Thoracic aorta (tissue), 2 donors: ENCODE results near the gene DDX47. TPM values are rescaled to one million over a fixed set of nuclear protein-coding genes. Genes with fewer than 3 reads are reported as not detected.
"Not testable (repeated sequence)": the region's sequence is repeated elsewhere in the genome, so short reads cannot be mapped to it uniquely, and the experiment has no call there.

Source experiments
- ATAC-seq: fragments of 150-250 bp; one replicate; pipeline ENCODE4 v1.8.0; 2017; ENCODE audit warnings: low read depth; ENCODE audit not compliant: insufficient number of reproducible peaks, low FRiP score
- DNase-seq: peaks from one replicate; pipeline ENCODE4 v3.0.0-alpha.2; 2020; ENCODE audit warnings: low spot score
- H3K27ac ChIP-seq, 2 donors: fragments of 200-600 bp; sonication (generic); 1 replicate in 1 of 2; 2 replicates in 1 of 2; pipeline ENCODE4 v1.5.1; 2016; ENCODE audit warnings: mild to moderate bottlenecking in 2 of 2, moderate library complexity in 2 of 2
- H3K27me3 ChIP-seq: fragments of 200-600 bp; sonication (generic); replicated peaks from 2 replicates; pipeline ENCODE4 v1.6.0; 2016; ENCODE audit warnings: mild to moderate bottlenecking; ENCODE audit not compliant: insufficient read depth
- H3K36me3 ChIP-seq: fragments of 200-600 bp; sonication (generic); one replicate; pipeline ENCODE4 v1.5.1; 2016
- H3K4me1 ChIP-seq, 2 donors: fragments of 200-600 bp; sonication (generic); 1 replicate in 1 of 2; 2 replicates in 1 of 2; pipeline versions ENCODE4 v1.5.1 to v1.6.0; 2016; ENCODE audit warnings: low read depth in 2 of 2, mild to moderate bottlenecking in 1 of 2; ENCODE audit not compliant: control insufficient read depth in 1 of 2
- H3K4me3 ChIP-seq: fragments of 200-600 bp; sonication (generic); 2 replicates; pipeline ENCODE4 v1.5.1; 2016; ENCODE audit warnings: mild to moderate bottlenecking
- H3K9me3 ChIP-seq: fragments of 200-600 bp; sonication (generic); 2 replicates; pipeline ENCODE4 v1.5.1; 2016
- total RNA-seq, 2 donors: library from RNA; depleted of rRNA; stranded (reverse); fragments of >200 nt; gene quantifications; one replicate each; pipeline versions ENCODE4 v1.1.0 to v1.2.3, GENCODE V29; 2016
- TF ChIP-seq, protein P1 (sequence below): fragments of 200-600 bp; sonication (generic); IDR thresholded peaks from one replicate; pipeline ENCODE4 v1.5.1; 2019; ENCODE audit warnings: antibody characterized with exemption

The DDX47 gene
- total RNA-seq, 2 donors from 2014 or later, result 43.5 to 51.1 TPM

DNA sequence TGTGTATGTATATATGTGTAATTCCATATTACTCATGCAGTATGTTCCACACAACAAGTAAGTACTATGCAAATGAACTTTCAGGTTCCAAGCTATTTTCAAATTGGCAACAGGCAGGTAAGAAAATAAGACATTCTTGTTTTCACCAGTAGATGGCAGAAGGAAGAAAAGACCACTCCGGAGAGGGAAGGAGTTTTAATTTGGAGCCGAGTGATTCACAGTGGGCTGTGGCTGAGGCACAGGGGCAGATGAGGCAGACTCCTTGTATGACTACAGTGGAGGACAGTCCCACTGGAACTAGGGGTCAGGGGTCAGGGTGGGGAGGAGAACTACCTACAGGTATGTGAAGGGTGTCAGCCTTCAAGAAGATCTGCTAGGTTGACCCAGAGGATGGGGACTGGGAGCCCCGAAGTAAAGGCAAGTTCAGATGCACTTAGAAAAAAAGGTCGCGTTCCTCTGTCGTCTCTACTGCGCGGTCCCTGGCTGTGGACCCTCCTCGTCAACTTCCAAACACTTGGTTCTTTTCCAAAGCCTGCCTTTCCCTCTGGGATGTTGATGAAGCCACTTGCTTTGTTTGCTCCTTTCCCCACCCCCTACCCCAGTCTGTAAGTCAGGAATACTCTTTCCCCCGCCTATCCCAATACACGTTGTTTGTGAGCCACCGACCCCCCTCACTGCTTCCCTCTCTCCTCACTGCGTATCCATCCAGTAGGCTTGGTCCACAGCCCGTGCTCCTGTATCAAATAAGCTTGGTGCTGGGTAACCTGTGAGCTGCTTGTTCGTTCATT is 24.1 kb downstream of the DDX47 start:
- peak; percentile 69 for ATAC-seq
- TF ChIP-seq, protein P1, sequence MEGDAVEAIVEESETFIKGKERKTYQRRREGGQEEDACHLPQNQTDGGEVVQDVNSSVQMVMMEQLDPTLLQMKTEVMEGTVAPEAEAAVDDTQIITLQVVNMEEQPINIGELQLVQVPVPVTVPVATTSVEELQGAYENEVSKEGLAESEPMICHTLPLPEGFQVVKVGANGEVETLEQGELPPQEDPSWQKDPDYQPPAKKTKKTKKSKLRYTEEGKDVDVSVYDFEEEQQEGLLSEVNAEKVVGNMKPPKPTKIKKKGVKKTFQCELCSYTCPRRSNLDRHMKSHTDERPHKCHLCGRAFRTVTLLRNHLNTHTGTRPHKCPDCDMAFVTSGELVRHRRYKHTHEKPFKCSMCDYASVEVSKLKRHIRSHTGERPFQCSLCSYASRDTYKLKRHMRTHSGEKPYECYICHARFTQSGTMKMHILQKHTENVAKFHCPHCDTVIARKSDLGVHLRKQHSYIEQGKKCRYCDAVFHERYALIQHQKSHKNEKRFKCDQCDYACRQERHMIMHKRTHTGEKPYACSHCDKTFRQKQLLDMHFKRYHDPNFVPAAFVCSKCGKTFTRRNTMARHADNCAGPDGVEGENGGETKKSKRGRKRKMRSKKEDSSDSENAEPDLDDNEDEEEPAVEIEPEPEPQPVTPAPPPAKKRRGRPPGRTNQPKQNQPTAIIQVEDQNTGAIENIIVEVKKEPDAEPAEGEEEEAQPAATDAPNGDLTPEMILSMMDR, result peak; percentile 64
- peak; percentile 25 for DNase-seq

DNA sequence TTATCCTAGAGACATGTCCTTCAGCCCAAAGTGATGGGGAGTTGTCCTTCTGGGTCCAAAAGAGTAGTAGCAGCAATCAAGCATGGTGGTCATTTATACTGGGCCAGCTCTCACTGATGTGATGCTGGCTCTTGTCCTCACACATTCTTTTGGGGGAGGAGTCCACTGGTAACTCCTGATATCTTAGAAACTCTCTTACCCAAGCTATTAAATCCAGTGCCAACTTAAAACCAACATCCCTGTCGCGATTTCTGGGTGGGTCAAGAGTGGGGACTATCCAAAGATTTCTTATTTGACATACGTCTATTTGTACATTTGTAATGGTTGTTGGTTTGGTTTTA is 24.6 kb downstream of the DDX47 start:
- no peak for DNase-seq
- H3K27me3 ChIP-seq, result no peaks in the 10 kb centered on the region
- H3K9me3 ChIP-seq, result no peaks in the 10 kb centered on the region
- peak overlapping the region in 1 of 2 donors; percentile 0 for H3K27ac ChIP-seq
- peaks cover 9% of the 10 kb centered on the region for H3K36me3 ChIP-seq
- TF ChIP-seq, protein P1, result no peak
- peaks cover 0 to 26% of the 10 kb centered on the region in 2 donors for H3K4me1 ChIP-seq
- ATAC-seq, result no peak
- no peak overlapping the region for H3K4me3 ChIP-seq

More for the DNA sequence above, 24.1 kb downstream of the DDX47 start:
- peaks cover 0 to 26% of the 10 kb centered on the region in 2 donors for H3K4me1 ChIP-seq
- no peak overlapping the region for H3K4me3 ChIP-seq
- H3K27me3 ChIP-seq, result no peaks in the 10 kb centered on the region
- peaks cover 12% of the 10 kb centered on the region for H3K36me3 ChIP-seq
- H3K9me3 ChIP-seq, result no peaks in the 10 kb centered on the region
- no peak overlapping the region for H3K27ac ChIP-seq

DNA sequence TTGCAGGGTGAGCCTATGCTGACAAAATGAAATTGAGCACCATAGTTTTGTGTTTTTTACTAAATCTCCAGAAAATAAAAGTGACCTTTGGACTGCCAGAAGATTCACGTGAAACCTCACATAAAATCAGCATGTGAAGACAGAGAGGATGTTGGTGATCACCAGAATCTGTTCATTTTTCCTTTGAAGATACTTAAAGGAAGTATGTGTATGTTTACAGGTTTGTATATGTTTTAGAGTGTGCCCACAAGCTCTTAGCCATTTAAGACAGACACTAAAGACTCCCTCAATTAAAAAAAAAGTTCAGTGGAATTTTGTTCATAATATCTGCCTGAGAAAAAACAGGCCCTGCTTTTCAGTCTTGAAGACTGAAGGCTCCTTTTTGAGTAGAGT is 25.9 kb downstream of the DDX47 start:
- H3K27ac ChIP-seq, result no peak overlapping the region
- no peaks in the 10 kb centered on the region for H3K9me3 ChIP-seq
- no peaks in the 10 kb centered on the region for H3K27me3 ChIP-seq
- ATAC-seq, result no peak
- DNase-seq, result no peak
- no peak overlapping the region for H3K4me3 ChIP-seq
- TF ChIP-seq, protein P1, result no peak
- no peaks in the 10 kb centered on the region for H3K36me3 ChIP-seq
- peaks cover 0 to 26% of the 10 kb centered on the region in 2 donors for H3K4me1 ChIP-seq

DNA sequence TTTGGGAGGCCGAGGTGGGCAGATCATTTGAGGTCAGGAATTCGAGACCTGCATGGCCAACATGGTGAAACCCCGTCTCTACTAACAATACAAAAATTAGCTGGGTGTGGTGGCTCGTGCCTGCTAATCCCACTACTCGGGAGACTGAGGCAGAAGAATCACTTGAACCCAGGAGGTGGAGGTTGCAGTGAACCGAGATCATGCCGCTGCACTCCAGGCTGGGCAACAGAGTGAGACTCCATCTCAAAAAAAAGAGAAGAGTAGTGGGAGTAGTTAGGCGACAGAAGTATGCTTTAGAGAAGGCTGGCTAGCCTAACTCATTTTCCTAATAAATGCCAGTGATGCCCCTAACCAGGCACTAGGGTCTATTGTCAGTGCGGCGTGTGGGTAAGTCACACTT is 26.3 kb downstream of the DDX47 start:
- ATAC-seq, H3K27me3 ChIP-seq, H3K9me3 ChIP-seq, H3K4me3 ChIP-seq, DNase-seq, H3K36me3 ChIP-seq: not testable (repeated sequence)
- H3K27ac ChIP-seq, result peak overlapping the region; percentile 51 to 60
- peaks cover 0 to 26% of the 10 kb centered on the region in 2 donors for H3K4me1 ChIP-seq

DNA sequence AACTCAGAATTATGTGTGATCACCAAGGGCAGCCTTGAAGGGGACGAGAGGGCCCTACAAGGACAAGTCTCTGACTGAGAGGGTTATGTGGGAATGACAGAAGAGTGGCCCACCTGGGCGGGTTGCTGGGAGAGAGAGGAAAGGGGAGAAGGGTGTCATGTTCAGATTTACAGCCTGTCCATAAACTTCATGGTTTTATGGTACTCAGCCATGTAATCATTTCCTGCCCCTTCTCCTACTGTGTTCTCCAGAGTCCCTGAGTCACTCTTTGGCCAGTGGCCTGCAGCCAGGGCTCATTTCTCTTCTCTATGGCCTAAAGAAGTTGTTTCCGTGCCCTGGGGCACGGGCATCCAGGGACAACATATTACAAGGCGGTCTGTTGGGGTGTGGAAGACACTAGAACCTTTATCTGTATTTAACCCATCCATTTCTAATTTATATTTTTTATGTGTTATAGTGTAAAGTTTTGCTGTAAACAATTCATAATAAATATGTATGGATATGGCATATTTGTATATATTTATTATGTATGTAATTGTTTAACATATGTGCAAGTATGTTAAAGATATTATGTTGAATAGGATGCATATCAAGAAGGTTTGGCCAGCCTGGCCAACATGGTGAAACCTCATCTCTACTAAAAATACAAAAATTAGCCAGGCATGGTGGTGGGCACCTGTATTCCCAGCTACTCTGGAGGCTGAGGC is 26.9 kb downstream of the DDX47 start:
- Histone ChIP-seq H3K9me3 (no peaks in the 10 kb centered on the region), H3K4me1 (peaks cover 0 to 26% of the 10 kb centered on the region in 2 donors), H3K27ac (peak overlapping the region; percentile 51 to 60), H3K4me3 (no peak overlapping the region), H3K36me3 (no peaks in the 10 kb centered on the region), H3K27me3 (no peaks in the 10 kb centered on the region)
- TF ChIP-seq, protein P1, result no peak
- DNase-seq (peak; percentile 51), ATAC-seq (peak; percentile 42)
